ENCODE measurements around the gene NME7.

GRCh38 chr1:169392406-169392805 lies 24.8 kb upstream of the NME7 start:
- TF ChIP-seq POLR2A (IDR thresholded peaks at IDR 0.05; ENCODE audit: low read depth, low read length) (no peak), POLR2AphosphoS5 (IDR thresholded peaks at IDR 0.05; ENCODE audit: low read depth, low read length) (no peak), POU2F2 (IDR thresholded peaks at IDR 0.05; ENCODE audit: low read depth, low read length) (no peak), TAF1 (IDR thresholded peaks at IDR 0.05; ENCODE audit: low read depth, low read length) (no peak)
